ENCODE data around the gene MRPL21.

MRPL21 gene

GRCh38 chr11:68934666-68935065, 31.0 kb upstream of the MRPL21 start:
- H3K4me3 ChIP-seq (ENCODE audit: low read length): no peak overlapping the region
- H3K9me3 ChIP-seq (ENCODE audit: control insufficient read depth, insufficient read depth, low read length): no peaks in the 10 kb centered on the region
- H3K27me3 ChIP-seq (ENCODE audit: control insufficient read depth, insufficient read depth, low read length): no peaks in the 10 kb centered on the region
- no peak for DNase-seq (ENCODE audit: low read depth, low spot score)
- H3K27ac ChIP-seq (ENCODE audit: low read length): no peak overlapping the region
- H3K4me1 ChIP-seq (ENCODE audit: control insufficient read depth, insufficient read depth, low read length): no peaks in the 10 kb centered on the region
- no CpG with 5 or more reads among the region's 13 CpGs for WGBS (ENCODE audit: insufficient coverage, insufficient read length)
- H3K36me3 ChIP-seq (ENCODE audit: control insufficient read depth, insufficient read depth, low read length): peaks cover 26% of the 10 kb centered on the region

GRCh38 chr11:68934321-68934645, 30.7 kb upstream of the MRPL21 start:
- WGBS (ENCODE audit: insufficient coverage, insufficient read length): no CpG with 5 or more reads among the region's 12 CpGs
- H3K27me3 ChIP-seq (ENCODE audit: control insufficient read depth, insufficient read depth, low read length): no peaks in the 10 kb centered on the region
- H3K4me1 ChIP-seq (ENCODE audit: control insufficient read depth, insufficient read depth, low read length): no peaks in the 10 kb centered on the region
- DNase-seq (ENCODE audit: low read depth, low spot score): no peak
- no peak overlapping the region for H3K4me3 ChIP-seq (ENCODE audit: low read length)
- no peak overlapping the region for H3K27ac ChIP-seq (ENCODE audit: low read length)
- H3K36me3 ChIP-seq (ENCODE audit: control insufficient read depth, insufficient read depth, low read length): peaks cover 29% of the 10 kb centered on the region
- H3K9me3 ChIP-seq (ENCODE audit: control insufficient read depth, insufficient read depth, low read length): no peaks in the 10 kb centered on the region

GRCh38 chr11:68933605-68934320, 30.1 kb upstream of the MRPL21 start:
- Histone ChIP-seq H3K27ac (ENCODE audit: low read length) (no peak overlapping the region), H3K36me3 (ENCODE audit: control insufficient read depth, insufficient read depth, low read length) (peaks cover 32% of the 10 kb centered on the region), H3K27me3 (ENCODE audit: control insufficient read depth, insufficient read depth, low read length) (no peaks in the 10 kb centered on the region), H3K4me3 (ENCODE audit: low read length) (no peak overlapping the region), H3K4me1 (ENCODE audit: control insufficient read depth, insufficient read depth, low read length) (no peaks in the 10 kb centered on the region), H3K9me3 (ENCODE audit: control insufficient read depth, insufficient read depth, low read length) (no peaks in the 10 kb centered on the region)
- no peak for DNase-seq (ENCODE audit: low read depth, low spot score)
- WGBS (ENCODE audit: insufficient coverage, insufficient read length): no CpG with 5 or more reads among the region's 17 CpGs

GRCh38 chr11:68932933-68933577, 29.4 kb upstream of the MRPL21 start:
- no peak for DNase-seq (ENCODE audit: low read depth, low spot score)
- no CpG with 5 or more reads among the region's 24 CpGs for WGBS (ENCODE audit: insufficient coverage, insufficient read length)
- H3K36me3 ChIP-seq (ENCODE audit: control insufficient read depth, insufficient read depth, low read length): peaks cover 29% of the 10 kb centered on the region

GRCh38 chr11:68932358-68932757, 28.7 kb upstream of the MRPL21 start:
- Histone ChIP-seq H3K4me3 (ENCODE audit: low read length) (no peak overlapping the region), H3K27ac (ENCODE audit: low read length) (no peak overlapping the region), H3K27me3 (ENCODE audit: control insufficient read depth, insufficient read depth, low read length) (no peaks in the 10 kb centered on the region), H3K9me3 (ENCODE audit: control insufficient read depth, insufficient read depth, low read length) (no peaks in the 10 kb centered on the region), H3K36me3 (ENCODE audit: control insufficient read depth, insufficient read depth, low read length) (peaks cover 28% of the 10 kb centered on the region), H3K4me1 (ENCODE audit: control insufficient read depth, insufficient read depth, low read length) (no peaks in the 10 kb centered on the region)
- DNase-seq (ENCODE audit: low read depth, low spot score): no peak
- WGBS (ENCODE audit: insufficient coverage, insufficient read length): no CpG with 5 or more reads among the region's 7 CpGs

More at GRCh38 chr11:68932933-68933577, 29.4 kb upstream of the MRPL21 start:
- Histone ChIP-seq H3K4me1 (ENCODE audit: control insufficient read depth, insufficient read depth, low read length) (no peaks in the 10 kb centered on the region), H3K27me3 (ENCODE audit: control insufficient read depth, insufficient read depth, low read length) (no peaks in the 10 kb centered on the region), H3K4me3 (ENCODE audit: low read length) (no peak overlapping the region), H3K9me3 (ENCODE audit: control insufficient read depth, insufficient read depth, low read length) (no peaks in the 10 kb centered on the region), H3K27ac (ENCODE audit: low read length) (no peak overlapping the region)

GRCh38 chr11:68931911-68932310, 28.3 kb upstream of the MRPL21 start:
- no peak for DNase-seq (ENCODE audit: low read depth, low spot score)
- no peaks in the 10 kb centered on the region for H3K4me1 ChIP-seq (ENCODE audit: control insufficient read depth, insufficient read depth, low read length)
- no peaks in the 10 kb centered on the region for H3K27me3 ChIP-seq (ENCODE audit: control insufficient read depth, insufficient read depth, low read length)
- H3K9me3 ChIP-seq (ENCODE audit: control insufficient read depth, insufficient read depth, low read length): no peaks in the 10 kb centered on the region
- no peak overlapping the region for H3K4me3 ChIP-seq (ENCODE audit: low read length)
- H3K36me3 ChIP-seq (ENCODE audit: control insufficient read depth, insufficient read depth, low read length): peaks cover 23% of the 10 kb centered on the region
- H3K27ac ChIP-seq (ENCODE audit: low read length): no peak overlapping the region
- 100% methylated on average over 3 of the region's 17 CpGs for WGBS (ENCODE audit: insufficient coverage, insufficient read length)

- no peaks in the 10 kb centered on the region for H3K4me1 ChIP-seq (ENCODE audit: control insufficient read depth, insufficient read depth, low read length)
- no CpG with 5 or more reads among the region's 21 CpGs for WGBS (ENCODE audit: insufficient coverage, insufficient read length)
- DNase-seq (ENCODE audit: low read depth, low spot score): no peak
- no peaks in the 10 kb centered on the region for H3K9me3 ChIP-seq (ENCODE audit: control insufficient read depth, insufficient read depth, low read length)
- H3K27me3 ChIP-seq (ENCODE audit: control insufficient read depth, insufficient read depth, low read length): no peaks in the 10 kb centered on the region
- no peak overlapping the region for H3K4me3 ChIP-seq (ENCODE audit: low read length)
- no peak overlapping the region for H3K27ac ChIP-seq (ENCODE audit: low read length)
- peaks cover 16% of the 10 kb centered on the region for H3K36me3 ChIP-seq (ENCODE audit: control insufficient read depth, insufficient read depth, low read length)
These were observed 27.6 kb upstream of the MRPL21 start for GRCh38 chr11:68930991-68931855.

- no peak overlapping the region for H3K27ac ChIP-seq (ENCODE audit: low read length)
- no peak overlapping the region for H3K4me3 ChIP-seq (ENCODE audit: low read length)
- 100% methylated on average over 1 of the region's 20 CpGs for WGBS (ENCODE audit: insufficient coverage, insufficient read length)
- H3K36me3 ChIP-seq (ENCODE audit: control insufficient read depth, insufficient read depth, low read length): peaks cover 13% of the 10 kb centered on the region
- H3K4me1 ChIP-seq (ENCODE audit: control insufficient read depth, insufficient read depth, low read length): no peaks in the 10 kb centered on the region
- no peaks in the 10 kb centered on the region for H3K27me3 ChIP-seq (ENCODE audit: control insufficient read depth, insufficient read depth, low read length)
- H3K9me3 ChIP-seq (ENCODE audit: control insufficient read depth, insufficient read depth, low read length): no peaks in the 10 kb centered on the region
- DNase-seq (ENCODE audit: low read depth, low spot score): no peak
These were observed 26.3 kb upstream of the MRPL21 start for GRCh38 chr11:68929706-68930570.

GRCh38 chr11:68929135-68929534, 25.5 kb upstream of the MRPL21 start:
- Histone ChIP-seq H3K9me3 (ENCODE audit: control insufficient read depth, insufficient read depth, low read length) (peaks cover 1% of the 10 kb centered on the region; the same call in 1 of the 2 replicates), H3K4me1 (ENCODE audit: control insufficient read depth, insufficient read depth, low read length) (no peaks in the 10 kb centered on the region), H3K36me3 (ENCODE audit: control insufficient read depth, insufficient read depth, low read length) (peaks cover 13% of the 10 kb centered on the region), H3K27me3 (ENCODE audit: control insufficient read depth, insufficient read depth, low read length) (no peaks in the 10 kb centered on the region), H3K4me3 (ENCODE audit: low read length) (no peak overlapping the region), H3K27ac (ENCODE audit: low read length) (no peak overlapping the region)
- WGBS (ENCODE audit: insufficient coverage, insufficient read length): no CpG with 5 or more reads among the region's 20 CpGs
- no peak for DNase-seq (ENCODE audit: low read depth, low spot score)
